ENCODE measurements around the gene IDH3G.

- TF ChIP-seq EZH2 (IDR thresholded peaks at IDR 0.05; ENCODE audit: borderline replicate concordance, low read depth, low read length, poor library complexity, severe bottlenecking), result no peak
- TF ChIP-seq CTCF (conservative IDR thresholded peaks at IDR 0.05; ENCODE audit: low read depth, low read length), result no peak
Measured at GRCh38 chrX:153767674-153768055, 26.5 kb downstream of the IDH3G start.
